H1 (cell line): ENCODE results near the gene L3MBTL4. TPM values are rescaled to one million over a fixed set of nuclear protein-coding genes. Genes with fewer than 3 reads are reported as not detected.

Experiments used
- CTCF ChIA-PET: fragments of 300-600 bp; sonication (Branson Sonifier 250); formaldehyde crosslinking; loops from one replicate; lab custom pipeline; 2021; ENCODE audit not compliant: partially characterized antibody; lab: Charles Lee
- POLR2A ChIA-PET: fragments of 300-600 bp; sonication (Branson Sonifier 250); formaldehyde crosslinking; loops from one replicate; lab custom pipeline; 2021; ENCODE audit warnings: inconsistent platforms; ENCODE audit not compliant: partially characterized antibody; lab: Charles Lee
- DNase-seq, 2 experiments: peaks; one replicate each; pipeline versions ENCODE4 v3.0.0 to v3.0.0-alpha.2; 2010 to 2022; ENCODE audit warnings: low spot score in 2 of 2, low read depth in 1 of 2, mixed read lengths in 1 of 2
- FAIRE-seq: peaks from 2 replicates; lab custom pipeline; 2011; peaks lifted over from hg19 to GRCh38; lab: Jason Lieb, UNC
- H2AFZ ChIP-seq: 2 replicates; pipeline ENCODE4 v1.8.1; 2012; ENCODE audit warnings: low read length, inconsistent platforms
- H2AK5ac ChIP-seq: 2 replicates; pipeline ENCODE4 v1.6.1; 2013; ENCODE audit warnings: low read depth, low read length
- H2BK120ac ChIP-seq: replicated peaks from 2 replicates; pipeline ENCODE3; 2013; ENCODE audit warnings: low read depth, low read length, inconsistent platforms
- H2BK12ac ChIP-seq: 2 replicates; pipeline ENCODE4 v1.6.1; 2013; ENCODE audit warnings: low read depth, low read length
- H2BK15ac ChIP-seq: 2 replicates; pipeline ENCODE4 v1.6.1; 2013; ENCODE audit warnings: low read length
- H2BK20ac ChIP-seq: 2 replicates; pipeline ENCODE4 v1.6.1; 2013; ENCODE audit warnings: low read length
- H2BK5ac ChIP-seq: 2 replicates; pipeline ENCODE4 v1.6.1; 2013; ENCODE audit warnings: low read depth, low read length
- H3K14ac ChIP-seq: 2 replicates; pipeline ENCODE4 v1.6.1; 2013; ENCODE audit warnings: inconsistent platforms; ENCODE audit not compliant: insufficient read length
- H3K18ac ChIP-seq: 2 replicates; pipeline ENCODE4 v1.6.1; 2013; ENCODE audit warnings: low read length; ENCODE audit errors: extremely low read depth
- H3K23ac ChIP-seq: 2 replicates; pipeline ENCODE4 v1.6.1; 2013; ENCODE audit warnings: inconsistent platforms; ENCODE audit not compliant: insufficient read length
- H3K23me2 ChIP-seq: 2 replicates; pipeline ENCODE4 v1.6.1; 2013; ENCODE audit warnings: low read depth, low read length
- H3K27ac ChIP-seq: 2 replicates; pipeline ENCODE4 v1.6.1; 2011; ENCODE audit warnings: low read depth, low read length, inconsistent platforms
- H3K27me3 ChIP-seq, 4 experiments: replicated peaks in 1 of 4; 1 replicate in 1 of 4; 2 replicates in 3 of 4; pipeline versions ENCODE4 v1.6.1 to v1.8.1; 2011 to 2013; ENCODE audit warnings: low read length in 3 of 4, mild to moderate bottlenecking in 3 of 4, inconsistent platforms in 2 of 4, mixed read lengths in 2 of 4, moderate library complexity in 1 of 4; ENCODE audit not compliant: control insufficient read depth in 3 of 4, insufficient read depth in 3 of 4; ENCODE audit errors: extremely low read depth in 1 of 4
- H3K36me3 ChIP-seq, 4 experiments: 2 replicates each; pipeline versions ENCODE4 v1.6.1 to v1.8.1; 2011 to 2013; ENCODE audit warnings: mild to moderate bottlenecking in 4 of 4, low read length in 3 of 4, moderate library complexity in 2 of 4, control low read depth in 1 of 4, inconsistent platforms in 1 of 4; ENCODE audit not compliant: insufficient read depth in 4 of 4, control insufficient read depth in 2 of 4
- H3K4ac ChIP-seq: replicated peaks from 2 replicates; pipeline ENCODE3; 2013; ENCODE audit warnings: low read length, low read depth, mixed read lengths, inconsistent platforms; ENCODE audit not compliant: insufficient read length
- H3K4me1 ChIP-seq, 4 experiments: replicated peaks in 1 of 4; 1 replicate in 1 of 4; 2 replicates in 3 of 4; pipeline versions ENCODE4 v1.6.1 to v1.8.1; 2011 to 2013; ENCODE audit warnings: low read length in 3 of 4, inconsistent platforms in 2 of 4, mixed read lengths in 1 of 4; ENCODE audit not compliant: insufficient read depth in 4 of 4, control insufficient read depth in 3 of 4
- H3K4me2 ChIP-seq, 2 experiments: 2 replicates each; pipeline versions ENCODE4 v1.6.1 to v1.8.1; 2011 to 2013; ENCODE audit warnings: low read depth in 2 of 2, low read length in 2 of 2, control low read depth in 1 of 2, inconsistent platforms in 1 of 2, mild to moderate bottlenecking in 1 of 2; ENCODE audit not compliant: insufficient read depth in 1 of 2
- H3K4me3 ChIP-seq, 4 experiments: fragments of 200-600, 300-600 bp in 1 of 4; sonication (generic), shearing (Covaris generic), sonication (Bioruptor Twin) in 1 of 4; 2 replicates each; pipeline versions ENCODE4 v1.5.1 to v1.8.1; 2011 to 2016; ENCODE audit warnings: low read length in 4 of 4, low read depth in 3 of 4, control low read depth in 2 of 4, inconsistent platforms in 2 of 4, mild to moderate bottlenecking in 2 of 4, mixed read lengths in 1 of 4, moderate library complexity in 1 of 4; ENCODE audit not compliant: insufficient read depth in 2 of 4; ENCODE audit errors: extremely low read depth in 1 of 4
- H3K56ac ChIP-seq: replicated peaks from 2 replicates; pipeline ENCODE3; 2013; ENCODE audit warnings: low read depth, mild to moderate bottlenecking, mixed read lengths, low read length, inconsistent platforms; ENCODE audit not compliant: insufficient read length
- H3K79me1 ChIP-seq: 2 replicates; pipeline ENCODE4 v1.6.1; 2013; ENCODE audit warnings: low read depth, low read length, control low read depth
- H3K79me2 ChIP-seq, 2 experiments: 2 replicates each; pipeline versions ENCODE4 v1.6.1 to v1.8.1; 2012 to 2013; ENCODE audit warnings: low read length in 2 of 2, mild to moderate bottlenecking in 2 of 2, inconsistent platforms in 1 of 2; ENCODE audit not compliant: insufficient read depth in 2 of 2, control insufficient read depth in 1 of 2
- H3K9ac ChIP-seq, 4 experiments: replicated peaks in 1 of 4; 1 replicate in 1 of 4; 2 replicates in 3 of 4; pipeline versions ENCODE4 v1.6.1 to v1.8.1; 2011 to 2013; ENCODE audit warnings: low read depth in 3 of 4, low read length in 3 of 4, control low read depth in 2 of 4, mild to moderate bottlenecking in 2 of 4, moderate library complexity in 2 of 4, inconsistent platforms in 1 of 4; ENCODE audit errors: extremely low read depth in 1 of 4
- H3K9me3 ChIP-seq, 2 experiments: 2 replicates each; pipeline versions ENCODE4 v1.6.1 to v1.8.1; 2012 to 2013; ENCODE audit warnings: mild to moderate bottlenecking in 2 of 2, moderate library complexity in 2 of 2, control low read depth in 1 of 2, inconsistent platforms in 1 of 2, low read depth in 1 of 2, low read length in 1 of 2, mixed read lengths in 1 of 2; ENCODE audit not compliant: insufficient read depth in 2 of 2
- H4K20me1 ChIP-seq, 2 experiments: replicated peaks in 1 of 2; 2 replicates each; pipeline versions ENCODE3 to v1.8.1; 2011 to 2013; ENCODE audit warnings: inconsistent platforms in 2 of 2, low read length in 2 of 2, mild to moderate bottlenecking in 1 of 2; ENCODE audit not compliant: insufficient read depth in 2 of 2, control insufficient read depth in 1 of 2
- H4K5ac ChIP-seq: 2 replicates; pipeline ENCODE4 v1.6.1; 2013; ENCODE audit warnings: low read length, low read depth, mixed read lengths, inconsistent platforms; ENCODE audit not compliant: insufficient read length
- H4K8ac ChIP-seq: 2 replicates; pipeline ENCODE4 v1.8.0; 2013; ENCODE audit warnings: mild to moderate bottlenecking, moderate library complexity, low read length, inconsistent platforms; ENCODE audit not compliant: insufficient read depth; ENCODE audit errors: extremely low read depth
- H4K91ac ChIP-seq: replicated peaks from 2 replicates; pipeline ENCODE3; 2013; ENCODE audit warnings: low read length, mixed read lengths, inconsistent platforms; ENCODE audit not compliant: insufficient read length
- BACH1 ChIP-seq: IDR thresholded peaks from 2 replicates; pipeline ENCODE4 v1.6.1; 2012; ENCODE audit warnings: low read length, improper control_type of control experiment
- KDM4A ChIP-seq: IDR thresholded peaks from one replicate; pipeline ENCODE4 v1.7.1; 2012; ENCODE audit warnings: low read depth, mild to moderate bottlenecking, moderate library complexity, low read length, inconsistent platforms; ENCODE audit not compliant: severe bottlenecking
- MAFK ChIP-seq: IDR thresholded peaks from 2 replicates; pipeline ENCODE4 v1.6.1; 2012; ENCODE audit warnings: low read depth, mild to moderate bottlenecking, improper control_type of control experiment, low read length
- WGBS, 2 experiments: shearing (Covaris generic) in 1 of 2; methylation state at CpG; one replicate each; pipeline versions ENCODE4 v1.1.6 to v1.1.7; 2013 to 2015; ENCODE audit warnings: low lambda C conversion rate in 2 of 2, mixed read lengths in 2 of 2, inconsistent platforms in 1 of 2, low coverage in 1 of 2, missing lambda C conversion rate in 1 of 2; ENCODE audit not compliant: insufficient replicate concordance in 2 of 2, insufficient coverage in 1 of 2, insufficient read length in 1 of 2; ENCODE audit errors: extremely low coverage in 1 of 2, missing lambda C conversion rate in 1 of 2; 5-methylcytosine and 5-hydroxymethylcytosine counted together
- polyA plus RNA-seq, 7 experiments: library from polyadenylated mRNA; depleted of rRNA in 3 of 7; stranded (reverse) in 5 of 7; unstranded in 2 of 7; fragments of >200 nt in 5 of 7; fragments of 200-250 nt in 2 of 7; gene quantifications; 1 replicate in 5 of 7; 2 replicates in 1 of 7; 4 replicates in 1 of 7; pipeline versions ENCODE4 v1.2.1 to v1.2.3, GENCODE V29; 2011 to 2013; ENCODE audit warnings: missing spikeins in 2 of 7, mixed read lengths in 2 of 7
- total RNA-seq: library from RNA; stranded (reverse); fragmentation: NEBNext Ultra II Directional; extraction: Animal tissue kit (Norgen Biotek cat#: 25700); gene quantifications from 2 replicates; pipeline ENCODE4 v1.2.1, GENCODE V29; 2021

L3MBTL4 gene
- total and polyA plus RNA-seq, 2 of the 8 experiments (the other 6 are each of a cell fraction or from before 2014, with no cell fraction given): 1.0 to 2.1 TPM

DNA sequence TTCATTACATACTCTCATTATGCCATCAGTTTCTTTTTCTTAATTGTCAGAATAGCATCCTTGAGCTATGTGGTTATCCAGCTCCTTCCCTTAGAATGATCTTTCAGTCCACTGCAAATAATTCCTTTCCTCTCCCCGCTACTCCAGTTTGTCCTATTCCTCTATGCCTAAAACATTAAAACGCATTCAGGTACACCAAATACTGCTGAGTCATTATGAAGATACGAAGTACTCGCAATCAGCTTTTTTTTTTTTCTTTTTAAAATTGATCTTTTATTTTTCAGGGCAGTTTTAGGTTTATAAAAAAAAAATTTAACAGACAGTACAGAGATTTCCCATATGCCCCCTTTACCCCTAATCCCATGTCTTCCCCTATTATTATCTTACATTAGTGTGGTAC lies 354.6 kb downstream of the L3MBTL4 start:
- Histone ChIP-seq H3K9me3 (no peaks in the 10 kb centered on the region), H4K5ac (no peak overlapping the region), H3K4me3 (no peak overlapping the region), H2BK12ac (no peak overlapping the region), H3K23me2 (peaks cover 2% of the 10 kb centered on the region), H2BK5ac (no peak overlapping the region), H2BK15ac (no peak overlapping the region), H2BK20ac (no peak overlapping the region), H3K4ac (no peak overlapping the region), H3K18ac (no peak overlapping the region), H3K23ac (no peak overlapping the region), H3K4me2 (no peak overlapping the region), H4K91ac (no peak overlapping the region), H3K4me1 (peaks cover 4 to 12% (median 7%) of the 10 kb centered on the region in 4 experiments; a peak in 6 of 7 replicates), H3K36me3 (no peaks in the 10 kb centered on the region), H3K9ac (no peak overlapping the region), H3K79me1 (no peaks in the 10 kb centered on the region), H3K14ac (no peak overlapping the region), H3K27ac (no peak overlapping the region), H3K27me3 (no peaks in the 10 kb centered on the region), H3K79me2 (no peaks in the 10 kb centered on the region), H2BK120ac (no peak overlapping the region), H2AFZ (no peak overlapping the region), H4K8ac (no peak overlapping the region), H2AK5ac (no peak overlapping the region), H4K20me1 (no peaks in the 10 kb centered on the region), H3K56ac (no peak overlapping the region)
- WGBS, 2 experiments: 91% methylated on average over 4 of the region's 4 CpGs; no CpG with 5 or more reads in 1 of the 2 experiments
- ChIA-PET POLR2A (interaction anchor here (0.6 kb wide), 1 partner anchor 24 kb away, joined by 4 read pairs; no protein-coding TSS in a partner anchor), CTCF (interaction anchor here (0.9 to 1.2 kb wide), 2 partner anchors 13 to 15 kb away, joined by 3 to 4 read pairs; no protein-coding TSS in a partner anchor)
- TF ChIP-seq BACH1 (peak; percentile 82; the same call in 1 of the 2 replicates), KDM4A (no peak), MAFK (peak; percentile 66; the same call in 1 of the 2 replicates)
- no peak for FAIRE-seq
- no peak for DNase-seq
